Measurements from ENCODE around the gene LRRC34.

DNA sequence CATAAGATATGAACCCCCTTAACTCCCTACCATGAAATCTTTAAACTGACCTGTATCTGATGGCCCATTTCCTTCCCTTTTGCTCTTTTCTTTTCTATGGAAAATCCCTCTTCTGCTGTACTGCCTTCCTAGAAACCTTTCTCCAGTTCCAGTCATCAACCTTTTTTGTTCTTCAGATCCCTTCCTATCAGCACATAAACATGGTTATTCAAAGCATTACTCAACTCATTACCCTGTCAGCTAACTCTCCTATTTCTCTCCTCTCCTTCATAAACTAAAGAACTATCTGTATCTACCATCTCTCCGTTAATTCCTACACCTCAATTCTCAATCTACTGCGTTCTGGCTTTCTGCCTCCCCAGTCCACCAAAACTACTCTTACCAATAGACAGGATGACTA, 60.8 kb downstream of the LRRC34 start:
- TF ChIP-seq, protein P1, sequence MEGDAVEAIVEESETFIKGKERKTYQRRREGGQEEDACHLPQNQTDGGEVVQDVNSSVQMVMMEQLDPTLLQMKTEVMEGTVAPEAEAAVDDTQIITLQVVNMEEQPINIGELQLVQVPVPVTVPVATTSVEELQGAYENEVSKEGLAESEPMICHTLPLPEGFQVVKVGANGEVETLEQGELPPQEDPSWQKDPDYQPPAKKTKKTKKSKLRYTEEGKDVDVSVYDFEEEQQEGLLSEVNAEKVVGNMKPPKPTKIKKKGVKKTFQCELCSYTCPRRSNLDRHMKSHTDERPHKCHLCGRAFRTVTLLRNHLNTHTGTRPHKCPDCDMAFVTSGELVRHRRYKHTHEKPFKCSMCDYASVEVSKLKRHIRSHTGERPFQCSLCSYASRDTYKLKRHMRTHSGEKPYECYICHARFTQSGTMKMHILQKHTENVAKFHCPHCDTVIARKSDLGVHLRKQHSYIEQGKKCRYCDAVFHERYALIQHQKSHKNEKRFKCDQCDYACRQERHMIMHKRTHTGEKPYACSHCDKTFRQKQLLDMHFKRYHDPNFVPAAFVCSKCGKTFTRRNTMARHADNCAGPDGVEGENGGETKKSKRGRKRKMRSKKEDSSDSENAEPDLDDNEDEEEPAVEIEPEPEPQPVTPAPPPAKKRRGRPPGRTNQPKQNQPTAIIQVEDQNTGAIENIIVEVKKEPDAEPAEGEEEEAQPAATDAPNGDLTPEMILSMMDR (IDR thresholded peaks at IDR 0.05; ENCODE audit: low read depth, low read length, missing input control), result no peak
- TF ChIP-seq SP1 (IDR thresholded peaks at IDR 0.05) (no peak), FOXA2 (IDR thresholded peaks at IDR 0.05) (no peak), GABPA (IDR thresholded peaks at IDR 0.05 in 1 of 2, conservative IDR thresholded peaks at IDR 0.05 in 1 of 2) (no peak), YY1 (IDR thresholded peaks at IDR 0.05) (no peak), FOXA1 (IDR thresholded peaks at IDR 0.05) (no peak), EGR1 (IDR thresholded peaks at IDR 0.05; ENCODE audit: low read depth in 2 of 2) (no peak), NR2F2 (IDR thresholded peaks at IDR 0.05) (no peak)
- TF ChIP-seq, protein P2, sequence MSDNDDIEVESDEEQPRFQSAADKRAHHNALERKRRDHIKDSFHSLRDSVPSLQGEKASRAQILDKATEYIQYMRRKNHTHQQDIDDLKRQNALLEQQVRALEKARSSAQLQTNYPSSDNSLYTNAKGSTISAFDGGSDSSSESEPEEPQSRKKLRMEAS (IDR thresholded peaks at IDR 0.05), result no peak
- TF ChIP-seq, protein P3, sequence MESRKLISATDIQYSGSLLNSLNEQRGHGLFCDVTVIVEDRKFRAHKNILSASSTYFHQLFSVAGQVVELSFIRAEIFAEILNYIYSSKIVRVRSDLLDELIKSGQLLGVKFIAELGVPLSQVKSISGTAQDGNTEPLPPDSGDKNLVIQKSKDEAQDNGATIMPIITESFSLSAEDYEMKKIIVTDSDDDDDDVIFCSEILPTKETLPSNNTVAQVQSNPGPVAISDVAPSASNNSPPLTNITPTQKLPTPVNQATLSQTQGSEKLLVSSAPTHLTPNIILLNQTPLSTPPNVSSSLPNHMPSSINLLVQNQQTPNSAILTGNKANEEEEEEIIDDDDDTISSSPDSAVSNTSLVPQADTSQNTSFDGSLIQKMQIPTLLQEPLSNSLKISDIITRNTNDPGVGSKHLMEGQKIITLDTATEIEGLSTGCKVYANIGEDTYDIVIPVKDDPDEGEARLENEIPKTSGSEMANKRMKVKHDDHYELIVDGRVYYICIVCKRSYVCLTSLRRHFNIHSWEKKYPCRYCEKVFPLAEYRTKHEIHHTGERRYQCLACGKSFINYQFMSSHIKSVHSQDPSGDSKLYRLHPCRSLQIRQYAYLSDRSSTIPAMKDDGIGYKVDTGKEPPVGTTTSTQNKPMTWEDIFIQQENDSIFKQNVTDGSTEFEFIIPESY (IDR thresholded peaks at IDR 0.05), result no peak
- TF ChIP-seq, protein P4, sequence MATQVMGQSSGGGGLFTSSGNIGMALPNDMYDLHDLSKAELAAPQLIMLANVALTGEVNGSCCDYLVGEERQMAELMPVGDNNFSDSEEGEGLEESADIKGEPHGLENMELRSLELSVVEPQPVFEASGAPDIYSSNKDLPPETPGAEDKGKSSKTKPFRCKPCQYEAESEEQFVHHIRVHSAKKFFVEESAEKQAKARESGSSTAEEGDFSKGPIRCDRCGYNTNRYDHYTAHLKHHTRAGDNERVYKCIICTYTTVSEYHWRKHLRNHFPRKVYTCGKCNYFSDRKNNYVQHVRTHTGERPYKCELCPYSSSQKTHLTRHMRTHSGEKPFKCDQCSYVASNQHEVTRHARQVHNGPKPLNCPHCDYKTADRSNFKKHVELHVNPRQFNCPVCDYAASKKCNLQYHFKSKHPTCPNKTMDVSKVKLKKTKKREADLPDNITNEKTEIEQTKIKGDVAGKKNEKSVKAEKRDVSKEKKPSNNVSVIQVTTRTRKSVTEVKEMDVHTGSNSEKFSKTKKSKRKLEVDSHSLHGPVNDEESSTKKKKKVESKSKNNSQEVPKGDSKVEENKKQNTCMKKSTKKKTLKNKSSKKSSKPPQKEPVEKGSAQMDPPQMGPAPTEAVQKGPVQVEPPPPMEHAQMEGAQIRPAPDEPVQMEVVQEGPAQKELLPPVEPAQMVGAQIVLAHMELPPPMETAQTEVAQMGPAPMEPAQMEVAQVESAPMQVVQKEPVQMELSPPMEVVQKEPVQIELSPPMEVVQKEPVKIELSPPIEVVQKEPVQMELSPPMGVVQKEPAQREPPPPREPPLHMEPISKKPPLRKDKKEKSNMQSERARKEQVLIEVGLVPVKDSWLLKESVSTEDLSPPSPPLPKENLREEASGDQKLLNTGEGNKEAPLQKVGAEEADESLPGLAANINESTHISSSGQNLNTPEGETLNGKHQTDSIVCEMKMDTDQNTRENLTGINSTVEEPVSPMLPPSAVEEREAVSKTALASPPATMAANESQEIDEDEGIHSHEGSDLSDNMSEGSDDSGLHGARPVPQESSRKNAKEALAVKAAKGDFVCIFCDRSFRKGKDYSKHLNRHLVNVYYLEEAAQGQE (IDR thresholded peaks at IDR 0.05), result no peak

Measured in liver (tissue), 3 donors.